ENCODE measurements around the gene HOXC4. TPM values are rescaled to one million over a fixed set of nuclear protein-coding genes. Genes with fewer than 3 reads are reported as not detected.

The HOXC4 gene
- total and polyA plus RNA-seq, 2 of the 4 experiments (the other 2 are of a cell fraction) = under 0.01 to 0.26 TPM

- TF ChIP-seq RAD21 (IDR thresholded peaks at IDR 0.05; ENCODE audit: low read length) (no peak), POLR2A (IDR thresholded peaks at IDR 0.05; ENCODE audit: low read depth, low read length) (no peak), MAFK (IDR thresholded peaks at IDR 0.05; ENCODE audit: low read depth, low read length) (no peak), CHD1 (IDR thresholded peaks at IDR 0.05; ENCODE audit: low read depth, low read length) (no peak), FOS (IDR thresholded peaks at IDR 0.05; ENCODE audit: low read depth, low read length) (no peak), RCOR1 (IDR thresholded peaks at IDR 0.05; ENCODE audit: insufficient replicate concordance, low read length) (no peak), RFX5 (IDR thresholded peaks at IDR 0.05; ENCODE audit: low read depth, low read length) (no peak), MAZ (IDR thresholded peaks at IDR 0.05; ENCODE audit: borderline replicate concordance, low read depth, low read length) (no peak), SMC3 (IDR thresholded peaks at IDR 0.05; ENCODE audit: low read depth, low read length) (no peak), NFE2L2 (IDR thresholded peaks at IDR 0.05; ENCODE audit: low read depth, low read length) (no peak), CEBPB (IDR thresholded peaks at IDR 0.05; ENCODE audit: low read depth, low read length) (no peak)
- TF ChIP-seq, protein P1, sequence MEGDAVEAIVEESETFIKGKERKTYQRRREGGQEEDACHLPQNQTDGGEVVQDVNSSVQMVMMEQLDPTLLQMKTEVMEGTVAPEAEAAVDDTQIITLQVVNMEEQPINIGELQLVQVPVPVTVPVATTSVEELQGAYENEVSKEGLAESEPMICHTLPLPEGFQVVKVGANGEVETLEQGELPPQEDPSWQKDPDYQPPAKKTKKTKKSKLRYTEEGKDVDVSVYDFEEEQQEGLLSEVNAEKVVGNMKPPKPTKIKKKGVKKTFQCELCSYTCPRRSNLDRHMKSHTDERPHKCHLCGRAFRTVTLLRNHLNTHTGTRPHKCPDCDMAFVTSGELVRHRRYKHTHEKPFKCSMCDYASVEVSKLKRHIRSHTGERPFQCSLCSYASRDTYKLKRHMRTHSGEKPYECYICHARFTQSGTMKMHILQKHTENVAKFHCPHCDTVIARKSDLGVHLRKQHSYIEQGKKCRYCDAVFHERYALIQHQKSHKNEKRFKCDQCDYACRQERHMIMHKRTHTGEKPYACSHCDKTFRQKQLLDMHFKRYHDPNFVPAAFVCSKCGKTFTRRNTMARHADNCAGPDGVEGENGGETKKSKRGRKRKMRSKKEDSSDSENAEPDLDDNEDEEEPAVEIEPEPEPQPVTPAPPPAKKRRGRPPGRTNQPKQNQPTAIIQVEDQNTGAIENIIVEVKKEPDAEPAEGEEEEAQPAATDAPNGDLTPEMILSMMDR (conservative IDR thresholded peaks at IDR 0.05; ENCODE audit: low read depth, low read length) = no peak
- TF ChIP-seq, protein P2, sequence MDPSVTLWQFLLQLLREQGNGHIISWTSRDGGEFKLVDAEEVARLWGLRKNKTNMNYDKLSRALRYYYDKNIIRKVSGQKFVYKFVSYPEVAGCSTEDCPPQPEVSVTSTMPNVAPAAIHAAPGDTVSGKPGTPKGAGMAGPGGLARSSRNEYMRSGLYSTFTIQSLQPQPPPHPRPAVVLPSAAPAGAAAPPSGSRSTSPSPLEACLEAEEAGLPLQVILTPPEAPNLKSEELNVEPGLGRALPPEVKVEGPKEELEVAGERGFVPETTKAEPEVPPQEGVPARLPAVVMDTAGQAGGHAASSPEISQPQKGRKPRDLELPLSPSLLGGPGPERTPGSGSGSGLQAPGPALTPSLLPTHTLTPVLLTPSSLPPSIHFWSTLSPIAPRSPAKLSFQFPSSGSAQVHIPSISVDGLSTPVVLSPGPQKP (IDR thresholded peaks at IDR 0.05; ENCODE audit: borderline replicate concordance, low read depth, low read length) = no peak
- TF ChIP-seq, protein P3, sequence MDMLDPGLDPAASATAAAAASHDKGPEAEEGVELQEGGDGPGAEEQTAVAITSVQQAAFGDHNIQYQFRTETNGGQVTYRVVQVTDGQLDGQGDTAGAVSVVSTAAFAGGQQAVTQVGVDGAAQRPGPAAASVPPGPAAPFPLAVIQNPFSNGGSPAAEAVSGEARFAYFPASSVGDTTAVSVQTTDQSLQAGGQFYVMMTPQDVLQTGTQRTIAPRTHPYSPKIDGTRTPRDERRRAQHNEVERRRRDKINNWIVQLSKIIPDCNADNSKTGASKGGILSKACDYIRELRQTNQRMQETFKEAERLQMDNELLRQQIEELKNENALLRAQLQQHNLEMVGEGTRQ (IDR thresholded peaks at IDR 0.05; ENCODE audit: low read depth, low read length) = no peak
- Histone ChIP-seq H4K20me1 (ENCODE audit: insufficient read depth, low read length) (no peaks in the 10 kb centered on the region), H3K9ac (ENCODE audit: low read depth, low read length) (no peak overlapping the region), H2AK5ac (ENCODE audit: low read depth, low read length) (no peak overlapping the region), H3K27me3 (ENCODE audit: control insufficient read depth, insufficient read depth, low read length) (peaks cover 73% of the 10 kb centered on the region), H2BK20ac (ENCODE audit: low read depth, low read length) (no peak overlapping the region), H3K27ac (ENCODE audit: insufficient read depth, low read length) (no peak overlapping the region), H3K23ac (ENCODE audit: low read depth, low read length) (no peak overlapping the region), H3K56ac (ENCODE audit: extremely low read depth, insufficient read depth, low read length) (no peak overlapping the region), H3K9me3 (ENCODE audit: control insufficient read depth, insufficient read depth, low read length) (0 out of 2 replicates have a peak, but pooled peaks cover 2% of the 10 kb centered on the region), H3K4ac (ENCODE audit: low read depth, low read length) (no peak overlapping the region), H4K8ac (ENCODE audit: low read depth in 2 of 2, low read length in 2 of 2) (no peak overlapping the region), H3K79me1 (ENCODE audit: low read depth in 1 of 2, low read length in 2 of 2) (no peaks in the 10 kb centered on the region), H3K4me1 (ENCODE audit: control insufficient read depth, insufficient read depth, low read length) (no peaks in the 10 kb centered on the region), H2BK5ac (ENCODE audit: low read depth, low read length, poor library complexity, severe bottlenecking) (no peak overlapping the region), H3K36me3 (ENCODE audit: control insufficient read depth, insufficient read depth, low read length) (no peaks in the 10 kb centered on the region), H3K14ac (replicated peaks; ENCODE audit: low read depth, low read length) (no peak overlapping the region), H4K91ac (ENCODE audit: insufficient read depth, low read depth, low read length) (no peak overlapping the region), H3K4me3 (ENCODE audit: insufficient read depth, low read depth, low read length) (no peak overlapping the region), H3K4me2 (ENCODE audit: low read depth, low read length) (no peak overlapping the region), H2BK15ac (ENCODE audit: low read depth, low read length) (no peak overlapping the region), H2BK120ac (ENCODE audit: low read depth, low read length) (no peak overlapping the region), H3K18ac (ENCODE audit: low read depth, low read length) (no peak overlapping the region), H2AFZ (replicated peaks; ENCODE audit: low read length, poor library complexity) (no peak overlapping the region), H2AK9ac (replicated peaks; ENCODE audit: low read depth, low read length, poor library complexity) (no peak overlapping the region), H3K9me1 (ENCODE audit: insufficient read depth, low read length) (no peaks in the 10 kb centered on the region), H4K5ac (ENCODE audit: low read depth, low read length) (no peak overlapping the region)
- ATAC-seq (ENCODE audit: low read depth) (no peak), DNase-seq (no peak)
- in situ Hi-C loops (cut with MboI; ENCODE audit: low sequenced_read_pairs) = no loop called here
- ChIA-PET CTCF (no interaction called here), POLR2A (ENCODE audit: unreplicated experiment) (no interaction called here)
- intact Hi-C loops (cut with micrococcal nuclease) = no loop called here
- BruUV-seq (replicated peaks) = no TSS peak
- no CpG with 5 or more reads among the region's 5 CpGs for WGBS, 2 experiments (ENCODE audit: extremely low coverage in 2 of 2, insufficient read length in 1 of 2)
- dilution Hi-C loops (cut with HindIII; ENCODE audit: low sequenced_read_pairs, unreplicated experiment) = no loop called here
Observed at GRCh38 chr12:54044425-54045103, 9.1 kb upstream of the HOXC4 start.
